Measurements from ENCODE around the gene IGSF21. TPM values are rescaled to one million over a fixed set of nuclear protein-coding genes. Genes with fewer than 3 reads are reported as not detected.

Gene IGSF21
- total RNA-seq, 2 experiments from 2014 or later = not detected

DNA sequence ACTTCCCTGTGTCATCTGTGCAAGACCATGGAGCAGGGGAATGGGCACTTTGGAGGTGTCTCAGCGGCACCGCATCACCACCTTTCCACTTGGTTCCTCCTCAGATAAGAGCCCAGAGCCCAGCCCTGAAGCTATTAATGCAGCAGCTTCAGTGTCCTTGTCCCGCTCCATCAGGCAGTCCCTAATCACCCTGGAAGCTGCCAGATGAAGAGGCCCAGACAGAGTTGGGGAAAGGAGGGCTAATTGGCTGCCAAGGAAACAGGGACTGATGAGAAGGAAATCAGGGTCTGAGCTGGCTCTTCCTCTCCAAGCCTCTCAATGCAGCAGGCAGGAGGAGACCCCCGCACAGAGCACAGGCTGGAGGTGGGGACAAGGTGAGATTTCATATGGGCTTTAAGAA is 290.0 kb downstream of the IGSF21 start:
- TF ChIP-seq, protein P1, sequence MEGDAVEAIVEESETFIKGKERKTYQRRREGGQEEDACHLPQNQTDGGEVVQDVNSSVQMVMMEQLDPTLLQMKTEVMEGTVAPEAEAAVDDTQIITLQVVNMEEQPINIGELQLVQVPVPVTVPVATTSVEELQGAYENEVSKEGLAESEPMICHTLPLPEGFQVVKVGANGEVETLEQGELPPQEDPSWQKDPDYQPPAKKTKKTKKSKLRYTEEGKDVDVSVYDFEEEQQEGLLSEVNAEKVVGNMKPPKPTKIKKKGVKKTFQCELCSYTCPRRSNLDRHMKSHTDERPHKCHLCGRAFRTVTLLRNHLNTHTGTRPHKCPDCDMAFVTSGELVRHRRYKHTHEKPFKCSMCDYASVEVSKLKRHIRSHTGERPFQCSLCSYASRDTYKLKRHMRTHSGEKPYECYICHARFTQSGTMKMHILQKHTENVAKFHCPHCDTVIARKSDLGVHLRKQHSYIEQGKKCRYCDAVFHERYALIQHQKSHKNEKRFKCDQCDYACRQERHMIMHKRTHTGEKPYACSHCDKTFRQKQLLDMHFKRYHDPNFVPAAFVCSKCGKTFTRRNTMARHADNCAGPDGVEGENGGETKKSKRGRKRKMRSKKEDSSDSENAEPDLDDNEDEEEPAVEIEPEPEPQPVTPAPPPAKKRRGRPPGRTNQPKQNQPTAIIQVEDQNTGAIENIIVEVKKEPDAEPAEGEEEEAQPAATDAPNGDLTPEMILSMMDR (IDR thresholded peaks at IDR 0.05) = no peak
- peaks cover 0 to 13% of the 10 kb centered on the region in 2 experiments for H3K27me3 ChIP-seq (ENCODE audit: control insufficient read depth in 1 of 2, insufficient read depth in 2 of 2, low read length in 2 of 2)
- Mint-ChIP-seq H3K4me3 (no peak overlapping the region), H3K4me1 (ENCODE audit: low read depth) (no peaks in the 10 kb centered on the region), H3K9me3 (no peaks in the 10 kb centered on the region), H3K27me3 (peaks cover 55% of the 10 kb centered on the region), H3K27ac (no peak overlapping the region), H3K36me3 (ENCODE audit: low read depth) (no peaks in the 10 kb centered on the region)
- H3K4me3 ChIP-seq (ENCODE audit: low read length) = no peak overlapping the region
- no peaks in the 10 kb centered on the region for H3K36me3 ChIP-seq (ENCODE audit: insufficient read depth, low read length)
- H3K9me3 ChIP-seq (ENCODE audit: control insufficient read depth in 1 of 2, insufficient read depth in 1 of 2, low read length in 2 of 2) = peaks cover 0 to 5% of the 10 kb centered on the region in 2 experiments
- no peak for DNase-seq
- POLR2A ChIA-PET = no interaction called here
- CTCF ChIA-PET = no interaction called here
- intact Hi-C loops (cut with DNase I, micrococcal nuclease) = no loop called here
- H3K4me1 ChIP-seq (ENCODE audit: insufficient read depth, low read length) = no peaks in the 10 kb centered on the region
- no peak for ATAC-seq (ENCODE audit: poor library complexity)
- H3K27ac ChIP-seq (ENCODE audit: low read depth in 1 of 2, low read length in 2 of 2) = no peak overlapping the region

DNA sequence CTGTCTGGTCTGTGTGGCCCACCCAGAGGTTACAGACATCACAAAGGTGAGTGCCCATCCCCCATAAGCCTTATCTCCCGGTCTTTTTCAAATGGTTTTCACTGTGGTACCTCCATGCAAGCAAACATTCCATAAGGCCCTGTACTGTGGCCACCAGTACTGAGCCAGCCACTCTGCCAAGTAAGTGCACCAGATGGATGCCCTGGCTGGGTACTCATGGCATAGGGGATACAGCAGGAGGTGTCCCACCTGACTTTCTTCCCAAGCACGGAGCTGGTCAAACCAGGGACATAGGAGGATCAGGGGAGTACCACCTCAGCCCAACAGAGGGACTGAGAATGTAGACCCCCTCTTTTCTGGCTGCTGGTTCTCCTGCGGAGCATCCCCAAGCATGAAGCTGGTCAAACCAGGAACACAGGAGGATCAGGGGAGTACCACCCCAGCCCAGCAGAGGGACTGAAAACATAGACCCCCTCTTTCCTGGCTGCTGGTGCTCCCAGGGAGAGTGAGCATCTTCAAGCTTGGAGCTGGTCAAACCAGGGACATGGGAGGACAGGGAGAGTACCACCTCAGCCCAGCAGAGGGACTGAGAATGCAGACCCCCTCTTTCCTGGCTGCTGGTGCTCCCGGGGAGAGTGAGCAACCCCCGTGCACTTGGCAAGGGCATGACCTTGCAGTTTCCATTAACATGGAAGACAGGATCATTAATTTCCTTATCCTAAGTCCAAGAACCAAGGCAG is 291.4 kb downstream of the IGSF21 start:
- CTCF ChIA-PET = no interaction called here

DNA sequence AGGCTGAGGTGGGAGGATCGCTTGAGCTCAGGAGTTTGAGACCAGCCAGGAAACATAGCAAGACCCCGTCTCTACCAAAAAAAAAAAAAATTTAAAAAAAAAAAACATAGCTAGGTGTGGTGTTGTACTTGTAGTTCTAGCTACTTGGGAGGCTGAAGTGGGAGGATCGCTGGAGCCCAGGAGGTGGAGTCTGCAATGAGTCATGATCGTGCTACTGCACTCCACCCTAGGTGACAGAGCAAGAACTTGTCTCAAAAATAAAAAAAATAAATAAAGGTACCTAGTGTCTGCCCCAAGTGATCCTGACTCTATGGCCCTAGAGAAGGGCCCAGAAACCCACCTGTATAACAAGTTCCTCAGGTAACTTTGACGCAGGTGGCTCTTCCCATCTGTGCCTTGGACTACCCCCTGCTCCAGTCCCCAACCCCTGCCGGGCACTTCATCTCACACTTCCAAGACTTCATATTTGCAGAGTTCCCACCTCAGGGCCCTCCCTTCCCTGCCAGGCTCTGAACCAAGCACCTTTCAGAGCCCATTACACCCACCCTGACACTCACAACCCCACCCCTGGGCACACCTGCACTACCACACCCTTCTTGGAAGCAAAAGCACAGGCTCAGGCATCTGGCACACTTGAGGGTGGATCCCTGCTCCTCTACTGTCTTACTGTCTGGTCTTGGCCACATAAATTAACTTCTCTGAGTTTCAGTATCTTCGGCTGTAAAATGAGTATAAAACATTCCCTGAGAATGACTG is 292.9 kb downstream of the IGSF21 start:
- no peak for DNase-seq
- peaks cover 3 to 13% of the 10 kb centered on the region in 2 experiments for H3K27me3 ChIP-seq (ENCODE audit: control insufficient read depth in 1 of 2, insufficient read depth in 2 of 2, low read length in 2 of 2)
- TF ChIP-seq, protein P1 (IDR thresholded peaks at IDR 0.05) = no peak
- Mint-ChIP-seq H3K27ac (no peak overlapping the region), H3K9me3 (no peaks in the 10 kb centered on the region), H3K4me1 (ENCODE audit: low read depth) (no peaks in the 10 kb centered on the region), H3K27me3 (peaks cover 62% of the 10 kb centered on the region), H3K36me3 (ENCODE audit: low read depth) (no peaks in the 10 kb centered on the region), H3K4me3 (no peak overlapping the region)
- ChIA-PET CTCF (no interaction called here), POLR2A (no interaction called here)
- H3K4me1 ChIP-seq (ENCODE audit: insufficient read depth, low read length) = no peaks in the 10 kb centered on the region
- intact Hi-C loops (cut with DNase I, micrococcal nuclease) = no loop called here
- H3K36me3 ChIP-seq (ENCODE audit: insufficient read depth, low read length) = no peaks in the 10 kb centered on the region
- no peak overlapping the region for H3K4me3 ChIP-seq (ENCODE audit: low read length)
- no peak for ATAC-seq (ENCODE audit: poor library complexity)
- no peak overlapping the region for H3K27ac ChIP-seq (ENCODE audit: low read depth in 1 of 2, low read length in 2 of 2)
- H3K9me3 ChIP-seq (ENCODE audit: control insufficient read depth in 1 of 2, insufficient read depth in 1 of 2, low read length in 2 of 2) = peaks cover 0 to 10% of the 10 kb centered on the region in 2 experiments

More for the DNA sequence above, 291.4 kb downstream of the IGSF21 start:
- intact Hi-C loops (cut with DNase I, micrococcal nuclease) = no loop called here
- H3K36me3 Mint-ChIP-seq (ENCODE audit: low read depth) = no peaks in the 10 kb centered on the region
- peaks cover 0 to 13% of the 10 kb centered on the region in 2 experiments for H3K27me3 ChIP-seq (ENCODE audit: control insufficient read depth in 1 of 2, insufficient read depth in 2 of 2, low read length in 2 of 2)
- peaks cover 66% of the 10 kb centered on the region for H3K27me3 Mint-ChIP-seq
- no peaks in the 10 kb centered on the region for H3K4me1 ChIP-seq (ENCODE audit: insufficient read depth, low read length)
- POLR2A ChIA-PET = no interaction called here
- no peaks in the 10 kb centered on the region for H3K4me1 Mint-ChIP-seq (ENCODE audit: low read depth)
- no peaks in the 10 kb centered on the region for H3K36me3 ChIP-seq (ENCODE audit: insufficient read depth, low read length)
- ATAC-seq (ENCODE audit: poor library complexity) = no peak
- H3K4me3 Mint-ChIP-seq = no peak overlapping the region
- H3K9me3 ChIP-seq (ENCODE audit: control insufficient read depth in 1 of 2, insufficient read depth in 1 of 2, low read length in 2 of 2) = peaks cover 0 to 5% of the 10 kb centered on the region in 2 experiments
- no peak overlapping the region for H3K27ac Mint-ChIP-seq
- TF ChIP-seq, protein P1 (IDR thresholded peaks at IDR 0.05) = no peak
- H3K4me3 ChIP-seq (ENCODE audit: low read length) = no peak overlapping the region
- H3K9me3 Mint-ChIP-seq = no peaks in the 10 kb centered on the region
- no peak overlapping the region for H3K27ac ChIP-seq (ENCODE audit: low read depth in 1 of 2, low read length in 2 of 2)
- DNase-seq = no peak

Measured in CD4-positive, alpha-beta T cell (primary cell).